CD4-positive, alpha-beta T cell (primary cell): ENCODE measurements around the gene JARID2. TPM values are rescaled to one million over a fixed set of nuclear protein-coding genes. Genes with fewer than 3 reads are reported as not detected.

Source experiments
- ATAC-seq: fragments of 200-7000 bp; cut with Tn5 transposase; one replicate; pipeline ENCODE4 v1.10.0; 2022; ENCODE audit warnings: mild to moderate bottlenecking; ENCODE audit not compliant: poor library complexity
- CTCF ChIA-PET: fragments of 350-600 bp; sonication (Branson Sonifier 250); formaldehyde crosslinking; loops from one replicate; lab custom pipeline; 2021; ENCODE audit warnings: antibody characterized with exemption, inconsistent platforms; lab: Charles Lee
- POLR2A ChIA-PET: fragments of 350-600 bp; sonication (Branson Sonifier 250); formaldehyde crosslinking; loops from one replicate; lab custom pipeline; 2021; ENCODE audit warnings: antibody characterized with exemption, inconsistent platforms; lab: Charles Lee
- DNase-seq, 14 experiments: peaks; one replicate each; pipeline ENCODE4 v3.0.0-alpha.2; 2013 to 2020; ENCODE audit warnings: mixed read lengths in 2 of 14
- H3K27ac ChIP-seq, 2 donors: one replicate each; pipeline versions ENCODE4 v1.5.1 to v1.7.0; 2013; ENCODE audit warnings: low read length in 2 of 2, low read depth in 1 of 2, mild to moderate bottlenecking in 1 of 2
- H3K27me3 ChIP-seq, 2 experiments: 1 replicate in 1 of 2; 2 replicates in 1 of 2; pipeline versions ENCODE4 v1.6.1 to v1.7.0; 2013; ENCODE audit warnings: low read length in 2 of 2, control low read depth in 1 of 2, mild to moderate bottlenecking in 1 of 2, moderate library complexity in 1 of 2; ENCODE audit not compliant: insufficient read depth in 2 of 2, control insufficient read depth in 1 of 2
- H3K36me3 ChIP-seq: one replicate; pipeline ENCODE4 v1.6.1; 2013; ENCODE audit warnings: low read length, control low read depth; ENCODE audit not compliant: insufficient read depth
- H3K4me1 ChIP-seq: one replicate; pipeline ENCODE4 v1.6.1; 2013; ENCODE audit warnings: low read length, control low read depth; ENCODE audit not compliant: insufficient read depth
- H3K4me3 ChIP-seq: one replicate; pipeline ENCODE4 v1.5.1; 2013; ENCODE audit warnings: mild to moderate bottlenecking, low read length, moderate library complexity
- H3K9me3 ChIP-seq, 2 experiments: 1 replicate in 1 of 2; 2 replicates in 1 of 2; pipeline versions ENCODE4 v1.6.1 to v1.7.0; 2013; ENCODE audit warnings: low read length in 2 of 2, mild to moderate bottlenecking in 2 of 2, control low read depth in 1 of 2, moderate library complexity in 1 of 2; ENCODE audit not compliant: control insufficient read depth in 1 of 2, insufficient read depth in 1 of 2
- H3K27ac Mint-ChIP-seq: one replicate; pipeline ENCODE4 v1.8.0; 2020; ENCODE audit warnings: mixed read lengths
- H3K27me3 Mint-ChIP-seq: one replicate; pipeline ENCODE4 v1.8.0; 2021; ENCODE audit warnings: mixed read lengths
- H3K36me3 Mint-ChIP-seq: one replicate; pipeline ENCODE4 v1.8.0; 2021; ENCODE audit warnings: low read depth, mixed read lengths
- H3K4me1 Mint-ChIP-seq: one replicate; pipeline ENCODE4 v1.8.0; 2021; ENCODE audit warnings: low read depth, mixed read lengths
- H3K4me3 Mint-ChIP-seq: one replicate; pipeline ENCODE4 v1.8.0; 2020; ENCODE audit warnings: mild to moderate bottlenecking, mixed read lengths
- H3K9me3 Mint-ChIP-seq: one replicate; pipeline ENCODE4 v1.8.0; 2020; ENCODE audit warnings: mixed read lengths
- intact Hi-C, 2 experiments: fragments of 100-400 bp; cut with DNase I in 1 of 2; cut with micrococcal nuclease in 1 of 2; formaldehyde crosslinking; loops; one replicate each; pipeline versions ENCODE4 v1.15.1 to v1.9.0; 2023 to 2025; cut with DNase I, micrococcal nuclease
- total RNA-seq, 174 experiments: library from RNA in 2 of 174; stranded (reverse) in 2 of 174; gene quantifications; one replicate each; pipeline ENCODE4 v1.2.3 and lab custom pipeline; 2021 to 2026
- TF ChIP-seq, protein P1 (sequence below): fragments of 200-600 bp; IDR thresholded peaks from one replicate; pipeline ENCODE4 v1.8.0; 2022; ENCODE audit warnings: antibody characterized with exemption, mild to moderate bottlenecking

JARID2 gene
- total RNA-seq, 2 experiments from 2014 or later = 32.0 to 33.0 TPM

DNA sequence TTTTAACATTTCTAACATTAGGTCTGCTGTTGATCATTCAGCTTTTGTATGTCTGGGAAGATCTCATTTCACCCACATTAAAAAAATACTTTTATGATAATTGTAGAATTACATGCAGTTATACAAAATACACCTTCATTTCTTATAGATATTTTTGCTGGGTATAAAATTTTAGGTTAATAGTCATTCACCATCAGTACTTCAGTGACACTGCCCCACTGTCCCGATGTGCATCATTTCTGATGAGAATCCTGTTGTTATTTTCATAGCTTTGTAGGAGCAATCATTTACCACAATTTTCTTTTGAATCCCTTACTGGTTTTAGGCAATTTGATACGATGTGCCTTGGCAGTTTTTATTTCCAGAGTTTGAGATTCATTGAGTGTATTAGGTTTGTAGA is 173.6 kb downstream of the JARID2 start:
- CTCF ChIA-PET = no interaction called here
- Histone ChIP-seq H3K36me3 (peaks cover 5% of the 10 kb centered on the region), H3K4me1 (peaks cover 22% of the 10 kb centered on the region), H3K27me3 (no peaks in the 10 kb centered on the region), H3K4me3 (no peak overlapping the region), H3K27ac (no peak overlapping the region), H3K9me3 (peaks cover 22 to 23% of the 10 kb centered on the region in 2 experiments)
- DNase-seq = no peak
- Mint-ChIP-seq H3K27ac (peak overlapping the region; percentile 87), H3K9me3 (peaks cover 11% of the 10 kb centered on the region), H3K27me3 (no peaks in the 10 kb centered on the region), H3K4me1 (peaks cover 47% of the 10 kb centered on the region), H3K4me3 (no peak overlapping the region), H3K36me3 (peaks cover 52% of the 10 kb centered on the region)
- TF ChIP-seq, protein P1, sequence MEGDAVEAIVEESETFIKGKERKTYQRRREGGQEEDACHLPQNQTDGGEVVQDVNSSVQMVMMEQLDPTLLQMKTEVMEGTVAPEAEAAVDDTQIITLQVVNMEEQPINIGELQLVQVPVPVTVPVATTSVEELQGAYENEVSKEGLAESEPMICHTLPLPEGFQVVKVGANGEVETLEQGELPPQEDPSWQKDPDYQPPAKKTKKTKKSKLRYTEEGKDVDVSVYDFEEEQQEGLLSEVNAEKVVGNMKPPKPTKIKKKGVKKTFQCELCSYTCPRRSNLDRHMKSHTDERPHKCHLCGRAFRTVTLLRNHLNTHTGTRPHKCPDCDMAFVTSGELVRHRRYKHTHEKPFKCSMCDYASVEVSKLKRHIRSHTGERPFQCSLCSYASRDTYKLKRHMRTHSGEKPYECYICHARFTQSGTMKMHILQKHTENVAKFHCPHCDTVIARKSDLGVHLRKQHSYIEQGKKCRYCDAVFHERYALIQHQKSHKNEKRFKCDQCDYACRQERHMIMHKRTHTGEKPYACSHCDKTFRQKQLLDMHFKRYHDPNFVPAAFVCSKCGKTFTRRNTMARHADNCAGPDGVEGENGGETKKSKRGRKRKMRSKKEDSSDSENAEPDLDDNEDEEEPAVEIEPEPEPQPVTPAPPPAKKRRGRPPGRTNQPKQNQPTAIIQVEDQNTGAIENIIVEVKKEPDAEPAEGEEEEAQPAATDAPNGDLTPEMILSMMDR = no peak
- POLR2A ChIA-PET = interaction anchor here (1.1 kb wide), 1 partner anchor 170 kb away, joined by 3 read pairs; no protein-coding TSS in a partner anchor
- ATAC-seq = no peak
- intact Hi-C loops = no loop called here

DNA sequence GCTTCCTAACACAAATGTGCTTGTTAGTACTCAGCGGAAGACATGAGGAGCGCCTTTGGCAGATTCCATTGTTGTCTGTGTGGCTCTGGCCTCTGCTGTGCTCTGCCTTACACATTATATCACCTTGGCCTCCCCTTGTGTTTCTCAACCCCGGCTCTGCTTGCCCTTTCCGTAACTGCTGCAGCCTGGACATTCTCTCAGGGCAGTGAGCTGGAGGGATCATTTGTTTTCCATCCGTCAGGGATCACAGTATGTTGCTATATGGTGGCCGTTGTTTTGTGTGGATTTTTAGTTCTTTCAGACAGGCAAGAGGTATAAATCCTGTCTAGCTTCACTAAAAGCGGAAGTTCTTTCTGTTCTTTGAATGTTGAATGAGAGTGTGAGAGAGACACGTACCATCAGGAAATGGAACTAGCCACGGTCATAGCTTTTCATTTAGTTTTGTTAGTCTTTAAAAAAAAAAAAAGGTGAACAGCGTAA is 175.1 kb downstream of the JARID2 start:
- H3K4me3 ChIP-seq = no peak overlapping the region
- TF ChIP-seq, protein P1 = no peak
- POLR2A ChIA-PET = interaction anchor here (0.6 to 1.9 kb wide), 14 partner anchors 9 to 688 kb away, joined by 3 to 10 read pairs (median 3); partner anchors contain the start of gene JARID2
- Mint-ChIP-seq H3K4me1 (peaks cover 61% of the 10 kb centered on the region), H3K4me3 (peak overlapping the region; percentile 57), H3K36me3 (peaks cover 49% of the 10 kb centered on the region), H3K27me3 (no peaks in the 10 kb centered on the region), H3K9me3 (peaks cover 11% of the 10 kb centered on the region), H3K27ac (peak overlapping the region; percentile 87)
- DNase-seq (peak in 2 of 14 experiments; percentile 32 to 40), ATAC-seq (peak; percentile 60)
- H3K27ac ChIP-seq = peak overlapping the region in 1 of 2 donors; percentile 6
- CTCF ChIA-PET = no interaction called here
- H3K36me3 ChIP-seq = peaks cover 5% of the 10 kb centered on the region
- H3K27me3 ChIP-seq = no peaks in the 10 kb centered on the region
- peaks cover 25% of the 10 kb centered on the region for H3K4me1 ChIP-seq
- intact Hi-C loops = no loop called here
- peaks cover 21 to 22% of the 10 kb centered on the region in 2 experiments for H3K9me3 ChIP-seq

DNA sequence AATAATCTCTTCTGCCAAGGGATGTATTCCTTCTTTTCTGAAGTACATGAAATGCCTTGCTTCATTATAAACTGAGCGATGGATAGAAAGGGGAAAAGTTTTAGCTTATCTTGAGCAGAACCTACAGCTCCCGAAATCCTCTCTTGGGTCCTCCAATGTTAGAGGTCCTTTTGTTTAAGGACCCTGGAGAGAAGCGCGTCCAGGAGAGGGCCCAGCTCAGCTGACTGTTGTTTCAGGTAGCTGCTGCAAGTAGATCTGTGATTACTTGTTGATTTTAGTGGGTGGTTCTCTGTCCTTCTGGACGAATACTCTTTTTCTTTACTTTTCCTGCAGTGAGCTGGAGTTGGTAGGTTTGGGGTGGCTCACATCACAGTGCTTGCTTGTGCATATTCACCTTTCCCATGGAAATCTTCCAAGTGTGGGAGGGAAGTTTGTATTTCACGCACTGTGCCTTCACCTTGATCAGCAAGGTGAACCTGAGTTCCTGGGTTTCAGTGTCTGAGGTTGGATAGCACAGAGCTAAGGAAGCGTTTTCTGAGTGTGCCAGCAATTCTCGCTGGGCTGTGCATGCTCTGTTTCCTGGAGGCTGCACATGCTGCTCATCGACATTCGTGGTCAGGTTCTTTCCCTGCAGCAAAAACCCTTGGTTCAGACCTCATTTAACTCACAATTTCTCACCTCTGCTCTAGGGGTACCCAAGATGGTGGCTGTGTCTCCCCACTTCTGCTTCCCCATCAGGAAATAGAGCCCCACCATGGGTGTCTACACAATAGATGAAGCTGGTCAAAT is 176.3 kb downstream of the JARID2 start:
- DNase-seq = peak in 3 of 14 experiments; percentile 24 to 44 (median 37)
- peak overlapping the region; percentile 87 for H3K27ac Mint-ChIP-seq
- peak; percentile 66 for ATAC-seq
- H3K36me3 Mint-ChIP-seq = peaks cover 42% of the 10 kb centered on the region
- Histone ChIP-seq H3K4me1 (peaks cover 32% of the 10 kb centered on the region), H3K27ac (no peak overlapping the region), H3K9me3 (peaks cover 14 to 22% of the 10 kb centered on the region in 2 experiments), H3K36me3 (peaks cover 3% of the 10 kb centered on the region), H3K27me3 (no peaks in the 10 kb centered on the region), H3K4me3 (no peak overlapping the region)
- TF ChIP-seq, protein P1 = no peak
- CTCF ChIA-PET = interaction anchor here (1.7 kb wide), 1 partner anchor 9 kb away, joined by 4 read pairs; no protein-coding TSS in a partner anchor
- POLR2A ChIA-PET = interaction anchor here (0.8 to 1.9 kb wide), 7 partner anchors 10 to 177 kb away, joined by 3 to 10 read pairs (median 4); partner anchors contain the start of gene JARID2
- intact Hi-C loops = no loop called here
- no peaks in the 10 kb centered on the region for H3K27me3 Mint-ChIP-seq
- peak overlapping the region; percentile 3 for H3K4me3 Mint-ChIP-seq
- peaks cover 66% of the 10 kb centered on the region for H3K4me1 Mint-ChIP-seq
- H3K9me3 Mint-ChIP-seq = peaks cover 8% of the 10 kb centered on the region
